GM10248 (cell line): ENCODE results near the gene LUC7L2.
A peak's percentile ranks its signal among the peaks of the same experiment; 100 is the strongest.
"Not testable (repeated sequence)": the region's sequence is repeated elsewhere in the genome, so short reads cannot be mapped to it uniquely, and the experiment has no call there.

Source experiments
- CTCF ChIA-PET: fragments of 300-600 bp; sonication (Branson Sonifier 250); formaldehyde crosslinking; extraction: SDS; loops from one replicate; lab custom pipeline; 2021; ENCODE audit warnings: antibody characterized with exemption; lab: Yijun Ruan, JAX
- POLR2A ChIA-PET: fragments of 350-650 bp; sonication (Branson Sonifier 250); formaldehyde crosslinking; extraction: SDS; loops from one replicate; lab custom pipeline; 2020; ENCODE audit warnings: antibody characterized with exemption; lab: Yijun Ruan, JAX
- DNase-seq: peaks from one replicate; pipeline ENCODE4 v3.0.0; 2012; ENCODE audit errors: extremely low spot score
- TF ChIP-seq, protein P1 (sequence below): IDR thresholded peaks from 2 replicates; pipeline ENCODE4 v1.5.1; 2012; ENCODE audit warnings: mild to moderate bottlenecking, low read depth; ENCODE audit errors: extremely low read depth, missing control alignments, control extremely low read depth

The LUC7L2 gene

DNA sequence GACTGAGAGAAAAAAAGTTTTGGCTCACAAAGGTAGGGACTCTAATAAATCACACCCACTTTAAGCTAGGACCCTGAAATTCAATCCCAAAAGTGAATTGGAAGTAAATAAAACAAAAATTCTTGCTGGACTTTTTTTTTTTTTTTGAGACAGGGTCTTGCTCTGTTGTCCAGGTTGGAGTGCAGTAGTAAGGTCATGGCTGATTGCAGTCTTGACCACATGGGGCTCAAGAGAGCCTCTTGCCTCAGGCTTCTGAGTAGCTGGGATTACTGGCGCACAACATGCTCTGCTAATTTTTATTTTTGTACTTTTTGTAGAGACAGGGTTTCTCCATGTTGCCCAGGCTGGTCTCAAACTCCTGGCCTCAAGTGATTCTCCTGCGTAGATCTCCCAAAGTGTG lies 5.0 kb upstream of the LUC7L2 start:
- TF ChIP-seq, protein P1, sequence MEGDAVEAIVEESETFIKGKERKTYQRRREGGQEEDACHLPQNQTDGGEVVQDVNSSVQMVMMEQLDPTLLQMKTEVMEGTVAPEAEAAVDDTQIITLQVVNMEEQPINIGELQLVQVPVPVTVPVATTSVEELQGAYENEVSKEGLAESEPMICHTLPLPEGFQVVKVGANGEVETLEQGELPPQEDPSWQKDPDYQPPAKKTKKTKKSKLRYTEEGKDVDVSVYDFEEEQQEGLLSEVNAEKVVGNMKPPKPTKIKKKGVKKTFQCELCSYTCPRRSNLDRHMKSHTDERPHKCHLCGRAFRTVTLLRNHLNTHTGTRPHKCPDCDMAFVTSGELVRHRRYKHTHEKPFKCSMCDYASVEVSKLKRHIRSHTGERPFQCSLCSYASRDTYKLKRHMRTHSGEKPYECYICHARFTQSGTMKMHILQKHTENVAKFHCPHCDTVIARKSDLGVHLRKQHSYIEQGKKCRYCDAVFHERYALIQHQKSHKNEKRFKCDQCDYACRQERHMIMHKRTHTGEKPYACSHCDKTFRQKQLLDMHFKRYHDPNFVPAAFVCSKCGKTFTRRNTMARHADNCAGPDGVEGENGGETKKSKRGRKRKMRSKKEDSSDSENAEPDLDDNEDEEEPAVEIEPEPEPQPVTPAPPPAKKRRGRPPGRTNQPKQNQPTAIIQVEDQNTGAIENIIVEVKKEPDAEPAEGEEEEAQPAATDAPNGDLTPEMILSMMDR, result no peak
- ChIA-PET POLR2A (no interaction called here), CTCF (interaction anchor here (0.6 to 2.4 kb wide), 6 partner anchors 9 to 80 kb away, joined by 3 to 14 read pairs (median 5); partner anchors contain the start of gene FMC1)
- DNase-seq, result no peak

DNA sequence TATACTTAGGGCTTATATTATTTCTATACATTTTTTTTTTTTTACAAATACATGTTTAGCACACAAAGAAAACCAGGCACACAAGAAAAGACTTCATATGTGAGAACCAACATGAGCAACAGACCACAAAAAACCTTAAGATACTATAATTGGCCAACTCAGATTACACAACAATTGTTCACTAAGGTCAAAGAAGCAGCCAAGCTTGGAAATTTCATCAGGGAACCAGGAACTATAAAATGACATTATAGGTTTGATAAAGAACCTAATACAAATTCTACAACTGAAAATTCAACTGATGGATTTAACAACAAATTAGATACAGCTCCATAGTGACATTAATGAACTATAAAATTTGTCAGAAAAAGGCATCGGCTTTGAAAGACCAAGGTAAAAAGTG lies 4.4 kb upstream of the LUC7L2 start:
- TF ChIP-seq, protein P1, result no peak
- ChIA-PET POLR2A (interaction anchor here (0.8 to 1.0 kb wide), 2 partner anchors 11 to 15 kb away, joined by 3 to 4 read pairs; no protein-coding TSS in a partner anchor), CTCF (interaction anchor here (1.0 to 2.4 kb wide), 4 partner anchors 9 to 59 kb away, joined by 3 to 14 read pairs (median 4); no protein-coding TSS in a partner anchor)
- no peak for DNase-seq

DNA sequence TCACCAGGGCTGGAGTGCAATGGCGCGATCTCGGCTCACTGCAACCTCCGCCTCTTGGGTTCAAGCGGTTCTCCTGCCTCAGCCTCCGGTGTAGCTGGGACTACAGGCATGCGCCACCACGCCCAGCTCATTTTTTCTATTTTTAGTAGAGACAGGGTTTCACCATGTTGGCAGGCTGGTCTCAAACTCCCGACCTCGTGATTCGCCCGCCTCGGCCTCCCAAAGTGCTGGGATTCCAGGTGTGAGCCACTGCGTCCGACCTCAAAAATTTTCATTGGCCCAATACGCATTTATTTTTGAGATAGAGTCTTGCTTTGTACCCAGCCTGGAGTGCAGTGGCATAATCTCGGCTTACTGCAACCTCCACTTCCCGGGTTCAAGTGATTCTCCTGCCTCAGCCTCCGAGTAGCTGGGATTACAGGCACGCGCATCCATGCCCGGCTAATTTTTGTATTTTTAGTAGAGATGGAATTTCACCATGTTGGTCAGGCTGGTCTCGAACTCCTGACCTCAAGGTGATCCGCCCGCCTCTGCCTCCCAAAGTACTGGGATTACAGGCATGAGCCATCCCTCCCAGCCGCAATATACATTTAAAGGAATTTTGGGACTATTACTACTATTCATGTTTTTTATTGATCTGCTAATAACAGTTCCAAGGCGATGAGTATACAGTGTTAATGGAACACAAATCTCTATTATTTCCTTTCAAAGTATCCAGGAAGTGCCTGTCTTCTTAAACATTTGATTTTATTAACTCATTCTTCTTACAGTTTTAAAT lies 1.8 kb upstream of the LUC7L2 start:
- POLR2A ChIA-PET, result interaction anchor here (0.6 to 0.7 kb wide), 2 partner anchors 41 to 81 kb away, joined by 3 to 5 read pairs; no protein-coding TSS in a partner anchor
- DNase-seq, result not testable (repeated sequence)
- CTCF ChIA-PET, result interaction anchor here (1.4 kb wide), 1 partner anchor 11 kb away, joined by 4 read pairs; no protein-coding TSS in a partner anchor

DNA sequence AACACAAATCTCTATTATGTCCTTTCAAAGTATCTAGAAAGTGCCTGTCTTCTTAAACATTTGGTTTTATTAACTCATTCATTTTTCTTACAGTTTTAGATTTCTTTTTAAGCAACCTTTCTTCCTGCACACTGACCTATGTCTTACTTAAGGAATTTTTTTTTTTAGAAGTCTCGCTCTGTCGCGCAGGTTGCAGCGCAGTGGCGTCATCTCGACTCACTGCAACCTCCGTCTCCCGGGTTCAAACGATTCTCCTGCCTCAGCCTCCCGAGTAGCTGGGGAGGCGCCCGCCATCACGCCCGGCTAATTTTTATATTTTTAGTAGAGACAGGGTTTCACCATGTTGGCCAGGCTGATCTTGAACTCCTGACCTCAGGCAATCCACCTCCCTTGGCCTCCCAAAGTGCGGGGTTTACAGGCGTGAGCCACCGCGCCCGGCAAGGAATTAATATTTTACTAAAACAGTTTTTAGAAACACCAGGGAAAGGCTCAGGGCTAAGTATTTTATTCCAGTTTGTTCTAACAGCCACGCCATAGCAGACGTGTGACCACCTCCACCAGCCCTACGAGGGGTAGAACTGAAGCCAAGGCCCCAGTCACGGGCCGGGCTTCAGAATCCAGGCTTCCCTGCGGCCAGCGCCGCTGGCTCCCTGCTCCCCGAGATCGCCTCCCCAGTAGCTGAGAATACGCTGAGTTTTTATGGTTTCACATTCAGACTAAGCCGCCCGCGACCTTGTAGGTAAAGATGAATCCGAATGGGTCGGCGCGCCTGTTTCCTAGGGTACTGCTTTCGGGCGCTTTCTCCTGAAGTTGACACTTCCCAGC lies 941 bp upstream of the LUC7L2 start:
- TF ChIP-seq, protein P1, result no peak
- CTCF ChIA-PET, result interaction anchor here (1.3 to 1.4 kb wide), 2 partner anchors 12 kb away, joined by 4 read pairs; no protein-coding TSS in a partner anchor
- DNase-seq, result no peak
- POLR2A ChIA-PET, result interaction anchor here (0.6 to 1.7 kb wide), 6 partner anchors 11 to 1464 kb away, joined by 3 to 14 read pairs (median 5); no protein-coding TSS in a partner anchor

DNA sequence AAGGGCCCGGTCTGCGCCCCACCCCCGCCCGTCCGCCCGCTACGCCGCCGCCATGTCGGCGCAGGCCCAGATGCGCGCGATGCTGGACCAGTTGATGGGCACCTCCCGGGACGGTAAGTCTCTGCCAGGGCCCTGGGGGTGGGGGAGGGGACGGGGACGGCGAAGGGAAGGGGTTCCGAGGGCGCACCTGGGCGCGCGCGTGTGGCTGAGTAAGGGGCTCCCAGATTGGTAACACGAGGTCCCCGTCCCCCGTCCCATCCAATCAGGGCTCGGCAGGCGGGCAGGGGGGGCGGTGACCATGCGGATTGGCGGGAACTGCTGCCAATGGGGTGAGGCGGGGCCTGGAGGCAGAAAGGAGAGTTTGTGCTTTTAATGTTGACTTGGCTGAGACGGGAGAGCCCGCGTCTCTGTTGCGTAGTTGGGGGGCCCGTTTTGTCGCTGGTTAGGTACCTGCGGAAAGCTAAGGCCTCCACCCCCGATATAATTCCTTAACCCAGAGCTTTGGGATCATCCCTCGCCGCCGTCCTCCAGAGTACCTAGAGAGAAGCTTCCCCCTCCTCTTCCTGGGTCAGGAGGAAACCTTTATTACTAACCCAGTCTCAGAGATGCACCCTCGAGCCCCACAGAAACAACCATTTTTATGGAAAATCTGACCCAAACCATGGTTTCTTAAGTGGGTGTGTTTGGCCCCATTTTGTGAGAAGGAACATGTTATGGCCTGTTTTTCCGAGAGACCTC lies 685 bp downstream of the LUC7L2 start:
- TF ChIP-seq, protein P1, result no peak
- DNase-seq, result peak; percentile 96
- ChIA-PET POLR2A (interaction anchor here (1.1 to 1.7 kb wide), 5 partner anchors 10 to 1466 kb away, joined by 3 to 14 read pairs (median 5); no protein-coding TSS in a partner anchor), CTCF (no interaction called here)

DNA sequence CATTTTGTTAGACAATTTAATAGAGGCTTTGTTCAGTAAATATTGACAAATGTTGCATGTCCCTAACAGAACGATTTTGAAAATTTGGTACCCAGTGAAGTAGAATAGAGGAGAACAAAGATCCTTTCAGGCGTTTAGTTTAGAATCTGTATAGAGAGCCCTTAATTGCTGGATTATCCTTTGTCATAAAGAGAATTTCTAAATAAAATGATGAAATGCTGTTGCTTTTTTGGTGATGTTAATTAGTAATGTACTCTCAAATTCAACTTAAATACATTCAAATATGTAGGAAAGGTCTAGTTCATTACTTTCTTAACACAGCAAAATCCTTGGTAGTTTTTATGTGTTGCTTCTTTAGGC lies 1.2 kb downstream of the LUC7L2 start:
- POLR2A ChIA-PET, result no interaction called here
- no peak for DNase-seq
- TF ChIP-seq, protein P1, result no peak
- CTCF ChIA-PET, result no interaction called here
